AG08396 (cell line): ENCODE results near the gene LRRC75B.
"Not testable (repeated sequence)": the region's sequence is repeated elsewhere in the genome, so short reads cannot be mapped to it uniquely, and the experiment has no call there.

ENCODE experiments used
- DNase-seq: peaks from one replicate; pipeline ENCODE4 v3.0.0; 2012; ENCODE audit warnings: low spot score, mixed read lengths

The LRRC75B gene

DNA sequence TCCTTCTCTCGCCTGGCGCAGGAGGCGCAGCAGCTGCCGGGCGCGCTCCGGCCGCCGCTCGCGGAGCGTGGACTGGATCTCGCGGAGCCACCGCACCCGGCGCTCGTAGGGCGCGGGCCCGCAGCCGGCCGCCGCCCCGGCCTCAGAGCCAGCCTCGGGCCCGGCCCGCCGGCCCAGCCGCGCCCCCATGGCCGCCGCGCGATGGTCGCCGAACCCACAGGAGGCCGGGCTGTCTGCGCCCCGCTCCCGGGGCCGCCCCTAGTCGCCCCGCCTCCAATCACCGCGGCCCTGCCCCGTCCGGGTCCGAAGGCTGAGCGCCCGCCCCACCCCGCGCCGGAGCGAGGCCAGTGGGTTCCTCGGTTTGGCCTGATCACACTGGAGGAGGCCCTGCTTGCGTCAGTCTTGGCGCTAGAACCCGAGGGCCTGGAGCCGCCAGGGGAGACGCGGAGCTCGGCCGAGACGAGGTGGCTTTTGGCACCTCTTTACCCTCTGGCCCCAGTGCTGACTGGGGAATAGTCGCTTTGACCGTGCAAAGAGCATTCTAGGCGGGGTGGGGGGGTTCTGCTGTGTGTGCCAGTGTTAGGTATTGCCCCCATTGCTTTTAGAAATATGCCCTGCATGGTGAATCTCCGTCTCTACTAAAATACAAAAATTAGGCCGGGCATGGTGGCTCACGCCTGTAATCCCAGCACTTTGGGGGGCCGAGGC lies at the start of gene LRRC75B:
TSS of gene LRRC75B (minus strand) at position 223 of the 708 bp plus-strand sequence. CDS start at position 189, 34 bp downstream.
- peak; percentile 97 for DNase-seq

DNA sequence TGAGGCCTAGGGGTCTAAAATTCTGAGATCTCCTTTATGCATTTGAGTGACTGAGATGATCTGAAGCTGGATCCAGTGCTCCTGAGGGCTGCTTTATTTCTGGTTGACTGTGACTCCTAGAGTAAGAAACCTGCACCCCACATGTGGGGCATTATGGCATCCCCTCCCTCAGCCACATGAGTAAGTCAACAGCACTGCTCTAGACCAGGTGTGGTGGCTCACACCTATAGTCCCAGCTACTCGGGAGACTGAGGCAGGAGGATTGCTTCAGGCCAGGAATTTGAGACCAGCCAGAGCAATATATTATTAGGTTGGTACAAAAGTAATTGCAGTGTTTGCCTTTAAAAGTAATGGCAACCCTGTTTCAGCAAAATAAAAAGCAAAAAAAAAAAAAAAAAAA lies 49.4 kb upstream of the LRRC75B start:
- DNase-seq: not testable (repeated sequence)

- not testable (repeated sequence) for DNase-seq
Observed at GRCh38 chr22:24636513-24636912, 43.6 kb upstream of the LRRC75B start.

- DNase-seq: not testable (repeated sequence)
Observed at GRCh38 chr22:24634776-24635389, 42.0 kb upstream of the LRRC75B start.

DNA sequence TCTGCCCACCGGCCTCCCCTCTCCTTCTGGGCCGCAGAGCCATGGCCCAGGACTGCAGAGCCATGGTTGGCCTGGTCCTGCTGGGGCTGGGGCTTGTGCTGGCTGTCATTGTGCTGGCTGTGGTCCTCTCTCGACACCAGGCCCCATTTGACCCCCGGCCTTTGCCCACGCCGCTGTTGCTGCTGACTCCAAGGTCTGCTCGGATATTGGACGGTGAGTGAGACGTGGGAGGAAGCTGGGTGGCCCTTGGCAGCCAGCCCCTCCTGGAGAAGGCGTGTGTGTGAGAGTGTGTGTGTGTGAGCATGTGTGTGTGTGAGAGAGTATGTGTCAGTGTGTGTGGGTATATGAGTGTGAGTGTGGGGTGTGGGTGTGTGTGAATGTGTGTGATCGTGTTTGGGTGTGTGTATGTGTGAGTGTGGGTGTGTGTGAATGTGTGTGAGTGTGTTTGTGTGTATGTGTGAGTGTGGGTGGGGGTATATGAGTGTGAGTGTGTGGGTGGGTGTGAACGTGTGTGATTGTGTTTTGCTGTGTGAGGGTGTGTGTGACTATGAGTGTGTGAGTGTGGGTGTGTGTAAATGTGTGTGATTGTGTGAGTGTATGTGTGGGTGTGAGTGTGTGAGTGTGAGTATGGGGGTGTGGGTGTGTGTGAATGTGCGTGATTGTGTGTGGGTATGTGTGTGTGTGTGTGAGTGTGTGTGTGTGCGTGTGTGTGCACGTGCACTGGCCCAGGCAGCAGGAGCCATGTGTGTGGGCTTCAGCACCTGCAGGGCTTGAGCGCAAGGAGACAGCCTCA lies 40.6 kb upstream of the LRRC75B start:
- not testable (repeated sequence) for DNase-seq

DNA sequence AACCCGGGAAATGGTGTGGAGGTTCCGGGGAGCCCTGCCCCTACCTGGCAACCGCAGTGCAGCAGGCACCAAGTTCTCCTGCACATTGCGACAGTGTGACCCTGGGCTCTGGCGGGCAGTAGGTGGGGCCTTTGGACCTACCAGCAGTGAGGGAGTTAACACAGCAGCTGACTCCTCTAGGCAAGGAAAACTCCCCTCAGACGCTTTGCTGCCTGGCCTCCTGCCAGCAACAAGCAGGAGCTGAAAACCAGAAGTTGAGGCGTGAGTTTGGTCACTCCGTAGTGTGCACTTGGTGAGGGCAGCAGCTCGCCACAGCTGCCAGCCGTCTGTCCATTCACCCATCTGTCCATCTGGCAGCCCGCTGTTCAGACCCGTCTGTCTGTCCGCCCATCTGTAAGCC lies 39.8 kb upstream of the LRRC75B start:
- not testable (repeated sequence) for DNase-seq

- DNase-seq: not testable (repeated sequence)
Observed at GRCh38 chr22:24631430-24632122, 38.7 kb upstream of the LRRC75B start.

GRCh38 chr22:24630812-24631427 lies 38.0 kb upstream of the LRRC75B start:
- not testable (repeated sequence) for DNase-seq

GRCh38 chr22:24629069-24629468 lies 36.2 kb upstream of the LRRC75B start:
- DNase-seq: not testable (repeated sequence)

DNA sequence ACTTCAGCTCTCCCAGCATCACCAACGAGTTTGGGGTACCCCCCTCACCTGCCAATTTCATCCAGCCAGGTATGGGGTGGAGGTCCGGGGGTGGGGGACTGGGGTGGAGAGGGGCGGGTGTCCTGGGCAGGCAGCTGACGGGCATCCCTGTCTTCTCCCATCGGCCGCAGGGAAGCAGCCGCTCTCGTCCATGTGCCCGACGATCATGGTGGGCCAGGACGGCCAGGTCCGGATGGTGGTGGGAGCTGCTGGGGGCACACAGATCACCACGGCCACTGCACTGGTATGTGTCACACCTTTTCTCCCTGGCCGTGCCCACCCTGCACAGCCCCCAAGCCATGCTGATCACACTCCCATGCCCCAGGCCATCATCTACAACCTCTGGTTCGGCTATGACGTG lies 35.0 kb upstream of the LRRC75B start:
- not testable (repeated sequence) for DNase-seq

DNA sequence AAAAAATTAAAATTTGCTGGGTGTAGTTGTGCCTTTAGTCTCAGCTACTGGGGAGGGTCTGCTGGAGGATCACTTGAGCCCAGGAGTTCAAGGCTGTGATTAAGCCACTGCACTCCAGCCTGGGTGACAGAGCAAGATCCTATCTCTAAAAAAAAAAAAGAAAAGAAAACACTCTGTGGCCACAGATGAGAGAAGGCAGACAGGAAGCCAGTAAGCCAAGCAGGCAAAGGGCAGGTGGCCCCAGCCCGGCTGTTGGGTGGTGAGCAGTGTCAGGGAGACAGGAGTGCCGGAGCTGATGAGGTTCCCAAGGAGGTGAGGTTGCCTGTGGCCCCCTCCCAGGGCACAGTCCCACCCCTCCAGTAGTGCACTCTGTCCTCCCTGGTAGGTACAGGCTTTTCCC lies 29.7 kb upstream of the LRRC75B start:
- not testable (repeated sequence) for DNase-seq

GRCh38 chr22:24621244-24621643 lies 28.4 kb upstream of the LRRC75B start:
- not testable (repeated sequence) for DNase-seq

- DNase-seq: not testable (repeated sequence)
Observed at GRCh38 chr22:24614794-24615193, 21.9 kb upstream of the LRRC75B start.

- DNase-seq: not testable (repeated sequence)
Observed at GRCh38 chr22:24609888-24610287, 17.0 kb upstream of the LRRC75B start.

- DNase-seq: not testable (repeated sequence)
Observed at GRCh38 chr22:24608327-24608726, 15.5 kb upstream of the LRRC75B start.

DNA sequence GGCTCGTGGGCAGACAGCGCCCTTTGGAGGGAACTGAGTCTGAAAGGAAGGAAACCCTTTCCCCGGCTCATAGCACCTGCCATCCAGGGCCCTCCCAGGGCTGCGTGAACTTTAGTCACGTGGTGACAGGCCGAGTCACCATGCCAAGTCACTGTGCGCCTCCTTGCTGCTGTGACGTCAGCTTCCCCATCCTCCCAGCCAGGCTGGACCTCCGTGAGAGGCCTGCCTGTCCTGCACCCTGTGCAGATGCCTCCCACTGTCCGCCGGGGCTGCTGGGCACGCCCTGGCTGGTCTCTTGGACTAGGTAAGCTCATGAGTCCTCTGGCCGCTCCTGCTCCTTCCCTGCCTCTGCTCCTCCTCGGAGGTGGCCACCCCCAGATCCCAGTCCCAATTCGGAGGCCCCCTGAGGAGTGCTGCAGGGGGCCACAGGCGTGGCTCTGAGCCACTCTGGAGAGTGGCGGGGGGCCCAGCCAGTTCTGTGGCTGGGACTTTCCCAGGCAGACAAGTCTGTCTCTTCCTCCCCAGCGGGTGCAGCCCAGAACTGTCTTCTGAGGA lies 14.6 kb upstream of the LRRC75B start:
- not testable (repeated sequence) for DNase-seq

DNA sequence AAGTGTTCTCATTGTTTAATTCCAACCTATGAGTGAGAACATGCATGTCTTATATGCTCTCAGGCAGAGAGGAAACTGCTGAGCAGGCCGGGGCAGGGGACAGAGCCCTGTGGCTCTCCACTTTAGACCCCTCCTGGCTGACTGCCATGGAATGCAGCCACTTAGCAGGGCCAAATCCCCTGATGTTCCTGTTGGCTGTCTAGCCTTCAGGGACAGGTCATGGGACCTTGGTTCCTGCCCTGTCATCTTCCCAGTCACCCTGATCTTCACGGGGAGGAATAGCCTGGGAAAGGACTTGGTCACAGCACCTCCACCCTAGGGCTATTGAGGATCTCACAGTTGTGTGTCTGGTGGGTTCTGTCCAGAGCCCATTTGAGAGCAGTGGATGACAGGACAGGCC lies 13.5 kb upstream of the LRRC75B start:
- DNase-seq: not testable (repeated sequence)

- DNase-seq: not testable (repeated sequence)
Observed at GRCh38 chr22:24603770-24604629, 11.1 kb upstream of the LRRC75B start.

DNA sequence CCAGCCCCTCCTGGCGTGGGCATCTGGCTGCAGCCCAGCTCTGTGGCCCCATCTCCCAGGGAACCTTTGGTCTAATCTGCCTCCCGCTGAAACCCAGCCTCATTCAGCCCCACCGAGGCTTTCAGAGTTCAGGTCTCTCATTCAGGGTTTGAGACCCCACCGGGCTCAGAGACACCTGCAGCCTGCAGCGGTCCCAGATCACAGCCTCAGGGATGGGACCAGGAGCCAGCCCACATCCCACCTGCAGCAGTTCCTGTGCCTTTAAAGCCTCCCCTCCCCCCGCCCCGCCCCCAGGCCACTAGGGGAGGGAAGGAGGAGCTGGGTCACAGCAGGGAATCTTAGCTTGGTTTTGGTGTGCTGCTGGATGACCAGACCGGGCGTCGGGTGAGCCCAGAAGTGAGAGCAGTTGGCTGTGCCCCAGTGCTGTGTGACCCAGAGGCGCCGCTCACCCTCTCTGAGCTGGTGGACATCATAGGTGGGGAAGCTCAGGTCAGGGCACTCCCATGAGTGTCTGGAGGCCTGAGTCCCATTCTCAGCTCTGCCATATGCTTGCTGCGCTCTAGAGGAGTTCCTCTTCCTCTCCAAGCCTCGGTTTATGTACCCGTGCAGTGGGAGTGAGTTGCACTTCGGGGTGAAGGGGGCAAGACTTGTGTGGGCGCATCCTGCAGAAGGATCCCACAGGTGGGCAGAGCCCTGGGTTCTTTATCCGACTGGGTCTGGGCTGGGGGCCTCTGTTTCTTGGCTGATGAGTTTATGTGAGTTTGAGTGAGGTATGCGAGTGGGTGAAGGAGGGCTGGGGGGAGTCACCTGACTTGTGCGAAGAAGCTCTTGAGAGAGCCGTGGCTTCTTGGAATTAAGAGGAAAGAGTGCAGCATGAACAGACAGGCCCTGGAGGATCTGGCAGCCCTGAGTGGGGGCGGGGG lies 10.2 kb upstream of the LRRC75B start, which contains the start of gene GGT1:
TSS of gene GGT1 (plus strand) at position 347 of the 923 bp plus-strand sequence. CDS start 7,889 bp downstream, outside the sequence.
- DNase-seq: not testable (repeated sequence)
